GM23338 (cell line): ENCODE data around the gene IQGAP2.

Experiments
- CREB1 ChIP-seq: fragments of 250-450 bp; sonication (Bioruptor Pico); IDR thresholded peaks from 2 replicates; pipeline ENCODE4 v1.5.0; 2020; ENCODE audit warnings: low read depth, mild to moderate bottlenecking, moderate library complexity
- ETS1 ChIP-seq: IDR thresholded peaks from 2 replicates; pipeline ENCODE4 v1.6.1; 2016; ENCODE audit warnings: antibody characterized with exemption
- EZH2 ChIP-seq: fragments of 200-600 bp; sonication (generic); IDR thresholded peaks from one replicate; pipeline ENCODE4 v1.8.0; 2017; ENCODE audit warnings: antibody characterized with exemption, mild to moderate bottlenecking, low read depth; ENCODE audit not compliant: unreplicated experiment
- EZH2phosphoT487 ChIP-seq: fragments of 200-600 bp; sonication (generic); IDR thresholded peaks from one replicate; pipeline ENCODE4 v1.8.1; 2018; ENCODE audit warnings: antibody characterized with exemption; ENCODE audit not compliant: unreplicated experiment
- REST ChIP-seq: IDR thresholded peaks from one replicate; pipeline ENCODE4 v1.6.1; 2018; ENCODE audit warnings: antibody characterized with exemption; ENCODE audit not compliant: unreplicated experiment
- TF ChIP-seq, protein P1 (sequence below), 2 experiments: fragments of 200-600 bp in 1 of 2; sonication (generic) in 1 of 2; conservative IDR thresholded peaks; 2 replicates each; pipeline versions ENCODE4 v1.5.1 to v1.6.1; 2016 to 2017; ENCODE audit warnings: antibody characterized with exemption in 2 of 2, low read depth in 2 of 2, mild to moderate bottlenecking in 2 of 2, moderate library complexity in 1 of 2

DNA sequence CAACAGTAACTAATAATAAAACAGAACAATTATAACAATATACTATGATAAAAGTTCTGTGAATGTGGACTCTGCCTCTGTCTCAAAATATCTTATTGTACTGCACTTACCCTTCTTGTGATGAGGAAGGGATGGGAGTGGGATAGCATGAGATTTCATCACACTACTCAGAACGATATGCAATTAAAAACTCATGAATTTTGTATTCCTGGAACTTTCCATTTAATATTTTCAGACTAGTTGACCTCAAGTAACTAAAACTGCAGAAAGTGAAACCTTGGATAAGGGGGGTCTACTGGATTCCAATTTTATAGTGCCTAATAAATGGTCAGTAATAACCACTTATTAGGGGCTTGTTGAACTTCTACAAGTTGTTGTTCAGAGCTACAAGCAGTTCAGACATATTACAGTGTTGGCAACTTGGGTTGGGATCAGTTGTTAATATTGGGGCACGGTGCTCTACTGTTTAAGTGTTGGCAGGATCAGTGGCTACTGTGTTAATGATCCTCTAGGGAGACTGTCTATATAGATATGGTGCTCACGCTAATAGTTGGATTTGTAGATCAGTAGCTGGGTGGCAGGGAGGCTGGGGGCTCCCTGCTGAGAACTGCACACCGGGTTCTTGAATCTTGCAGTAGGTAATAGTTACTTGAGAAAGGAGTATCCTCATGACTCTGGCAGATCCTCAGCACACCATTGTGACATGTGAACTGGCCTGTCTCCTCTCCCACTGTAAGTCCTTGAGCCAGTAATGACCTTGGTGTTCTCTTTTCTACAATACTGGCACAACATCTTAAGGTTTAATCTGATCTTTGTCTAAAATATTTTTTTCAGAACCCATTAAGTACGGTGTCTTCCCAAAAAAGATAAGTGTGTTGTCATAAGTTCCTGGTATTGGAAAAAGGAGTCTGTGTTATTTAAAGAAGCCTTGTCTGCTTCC lies 158.1 kb downstream of the IQGAP2 start:
- TF ChIP-seq, protein P1, sequence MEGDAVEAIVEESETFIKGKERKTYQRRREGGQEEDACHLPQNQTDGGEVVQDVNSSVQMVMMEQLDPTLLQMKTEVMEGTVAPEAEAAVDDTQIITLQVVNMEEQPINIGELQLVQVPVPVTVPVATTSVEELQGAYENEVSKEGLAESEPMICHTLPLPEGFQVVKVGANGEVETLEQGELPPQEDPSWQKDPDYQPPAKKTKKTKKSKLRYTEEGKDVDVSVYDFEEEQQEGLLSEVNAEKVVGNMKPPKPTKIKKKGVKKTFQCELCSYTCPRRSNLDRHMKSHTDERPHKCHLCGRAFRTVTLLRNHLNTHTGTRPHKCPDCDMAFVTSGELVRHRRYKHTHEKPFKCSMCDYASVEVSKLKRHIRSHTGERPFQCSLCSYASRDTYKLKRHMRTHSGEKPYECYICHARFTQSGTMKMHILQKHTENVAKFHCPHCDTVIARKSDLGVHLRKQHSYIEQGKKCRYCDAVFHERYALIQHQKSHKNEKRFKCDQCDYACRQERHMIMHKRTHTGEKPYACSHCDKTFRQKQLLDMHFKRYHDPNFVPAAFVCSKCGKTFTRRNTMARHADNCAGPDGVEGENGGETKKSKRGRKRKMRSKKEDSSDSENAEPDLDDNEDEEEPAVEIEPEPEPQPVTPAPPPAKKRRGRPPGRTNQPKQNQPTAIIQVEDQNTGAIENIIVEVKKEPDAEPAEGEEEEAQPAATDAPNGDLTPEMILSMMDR (conservative IDR thresholded peaks at IDR 0.05; ENCODE audit: low read depth in 2 of 2), result no peak
- TF ChIP-seq EZH2, result no peak
- no peak for TF ChIP-seq EZH2phosphoT487
- no peak for TF ChIP-seq ETS1
- no peak for TF ChIP-seq CREB1 (CRISPR knock-in tag)
- no peak for TF ChIP-seq REST
